WERI-Rb-1 (cell line): ENCODE data around the gene LAMB3.

ENCODE experiments used
- DNase-seq: peaks from one replicate; pipeline ENCODE4 v3.0.0-alpha.2; 2020
- H3K27ac ChIP-seq: fragments of 250-450 bp; sonication (Bioruptor Pico); 2 replicates; pipeline ENCODE4 v1.5.1; 2020; ENCODE audit warnings: mild to moderate bottlenecking, moderate library complexity
- H3K27me3 ChIP-seq: fragments of 250-450 bp; sonication (Bioruptor Pico); 2 replicates; pipeline ENCODE4 v1.5.1; 2021; ENCODE audit warnings: mild to moderate bottlenecking, low read depth, moderate library complexity; ENCODE audit not compliant: insufficient read depth, severe bottlenecking
- H3K36me3 ChIP-seq: fragments of 250-450 bp; sonication (Bioruptor Pico); 2 replicates; pipeline ENCODE4 v1.5.1; 2020; ENCODE audit warnings: mild to moderate bottlenecking, moderate library complexity
- H3K4me3 ChIP-seq: 2 replicates; pipeline ENCODE4 v1.5.1; 2011; ENCODE audit warnings: low read depth, mild to moderate bottlenecking, control low read depth, low read length
- H3K9me3 ChIP-seq: fragments of 250-450 bp; sonication (Bioruptor Pico); 2 replicates; pipeline ENCODE4 v1.5.1; 2021; ENCODE audit warnings: mild to moderate bottlenecking, moderate library complexity; ENCODE audit not compliant: severe bottlenecking
- CTCF ChIP-seq: IDR thresholded peaks from 2 replicates; pipeline ENCODE4 v1.5.1; 2011; ENCODE audit warnings: low read depth, mild to moderate bottlenecking, control low read depth, inconsistent platforms, low read length

The LAMB3 gene

GRCh38 chr1:209634005-209634737, 18.1 kb downstream of the LAMB3 start:
- H3K27ac ChIP-seq, result no peak overlapping the region
- TF ChIP-seq CTCF, result no peak
- H3K36me3 ChIP-seq, result no peaks in the 10 kb centered on the region
- no peak for DNase-seq
- H3K9me3 ChIP-seq, result no peaks in the 10 kb centered on the region
- H3K27me3 ChIP-seq, result peaks cover 70% of the 10 kb centered on the region
- no peak overlapping the region for H3K4me3 ChIP-seq

DNA sequence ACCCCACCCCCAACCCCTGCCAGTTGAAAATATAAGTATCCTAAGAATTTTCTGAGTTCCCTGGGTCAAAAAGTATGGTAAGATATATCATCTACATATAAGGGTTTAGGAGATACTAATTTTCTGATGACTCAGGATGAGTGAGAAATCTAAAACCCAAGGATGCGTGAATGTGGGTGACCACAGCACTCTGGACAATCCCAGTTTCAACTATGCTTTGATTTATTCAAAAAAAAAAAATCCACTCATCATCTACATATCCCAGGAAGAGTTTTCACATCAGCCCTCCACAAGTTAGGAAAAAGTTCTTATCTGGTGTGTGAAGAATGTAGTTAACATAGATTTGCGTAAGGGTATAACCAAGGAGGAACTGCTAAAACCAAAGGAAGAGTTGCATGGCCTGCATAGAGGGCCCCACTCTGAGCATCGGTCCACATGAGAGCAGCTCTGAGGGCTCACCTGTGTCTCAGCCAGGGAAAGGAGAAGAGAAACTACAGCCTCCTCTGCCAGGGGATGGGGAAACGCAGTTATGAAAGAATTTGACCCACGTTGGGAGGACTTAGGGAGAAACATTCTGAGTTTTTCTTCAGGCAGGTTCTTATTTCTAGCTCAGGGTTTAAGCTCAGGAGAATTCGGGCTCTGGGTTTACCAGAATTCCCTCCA, 18.8 kb downstream of the LAMB3 start:
- Histone ChIP-seq H3K27ac (no peak overlapping the region), H3K27me3 (peaks cover 74% of the 10 kb centered on the region), H3K36me3 (no peaks in the 10 kb centered on the region), H3K9me3 (no peaks in the 10 kb centered on the region), H3K4me3 (no peak overlapping the region)
- no peak for DNase-seq
- TF ChIP-seq CTCF, result no peak

DNA sequence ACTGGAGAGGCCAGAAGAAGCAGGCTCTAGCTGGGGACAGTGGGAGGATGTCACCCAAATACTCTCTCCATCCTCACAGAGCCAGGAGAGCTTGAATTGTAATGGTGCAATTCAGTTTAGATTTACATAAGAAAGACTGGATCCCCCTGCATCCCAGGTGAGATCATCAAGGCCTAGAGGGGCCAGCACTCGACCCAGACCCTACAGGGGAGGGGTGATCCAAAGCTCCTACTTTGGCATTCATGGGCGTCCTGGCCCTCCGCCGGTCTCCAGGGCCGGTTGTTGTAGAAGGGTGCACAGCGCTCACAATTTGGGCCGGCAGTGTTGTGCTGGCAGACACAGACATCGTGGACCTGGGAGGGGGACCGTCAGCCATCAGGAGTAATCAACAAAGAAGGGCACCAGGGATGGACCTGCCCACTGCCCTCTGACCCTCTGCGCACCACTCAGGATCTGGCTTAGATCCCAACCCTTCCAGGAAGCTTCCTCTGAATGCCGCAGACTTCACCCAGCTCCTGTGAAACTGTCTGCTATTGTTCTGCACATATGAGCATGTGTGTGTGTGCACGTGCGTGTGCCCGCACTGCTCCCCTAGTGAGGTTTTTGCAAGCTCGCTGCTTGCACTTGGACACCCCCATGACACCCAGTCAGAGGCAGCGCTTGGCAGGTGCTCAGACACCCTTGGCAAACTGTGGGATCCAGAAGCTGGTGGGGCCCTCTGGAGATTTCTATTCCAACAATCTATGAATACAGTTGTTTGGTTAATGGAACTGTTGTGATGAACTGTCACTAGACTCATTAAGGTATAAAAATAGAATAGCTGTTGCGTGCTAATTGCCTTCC, 21.6 kb downstream of the LAMB3 start:
- Histone ChIP-seq H3K9me3 (no peaks in the 10 kb centered on the region), H3K36me3 (no peaks in the 10 kb centered on the region), H3K4me3 (no peak overlapping the region), H3K27ac (no peak overlapping the region), H3K27me3 (peaks cover 73% of the 10 kb centered on the region)
- no peak for TF ChIP-seq CTCF
- no peak for DNase-seq

- H3K36me3 ChIP-seq, result no peaks in the 10 kb centered on the region
These were observed 22.4 kb downstream of the LAMB3 start for GRCh38 chr1:209629621-209630382.

More at GRCh38 chr1:209629621-209630382, 22.4 kb downstream of the LAMB3 start:
- no peak for DNase-seq
- no peaks in the 10 kb centered on the region for H3K9me3 ChIP-seq
- no peak overlapping the region for H3K27ac ChIP-seq
- no peak for TF ChIP-seq CTCF
- H3K27me3 ChIP-seq, result peaks cover 72% of the 10 kb centered on the region
- no peak overlapping the region for H3K4me3 ChIP-seq
